ENCODE data around the gene PLA2G2E.

PLA2G2E gene

DNA sequence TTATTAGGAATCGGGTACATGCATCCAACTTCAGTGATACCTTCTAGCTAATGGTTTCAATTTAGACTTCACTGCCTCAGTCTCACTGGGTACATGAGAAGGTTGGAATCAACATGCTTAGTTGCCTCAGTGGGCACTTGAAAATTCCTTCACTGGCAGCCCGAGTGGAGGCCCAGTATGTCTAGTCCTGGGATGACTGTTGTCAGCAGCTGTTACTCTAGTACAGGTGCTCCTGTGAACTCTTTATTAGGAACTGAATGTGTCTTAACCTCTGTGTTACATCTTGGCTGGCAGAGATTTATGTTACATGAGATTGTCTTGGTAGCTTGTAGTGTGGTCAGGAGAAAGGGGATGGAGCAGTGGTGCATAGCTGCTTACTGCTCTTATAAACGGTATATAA is 13.4 kb downstream of the PLA2G2E start:
- in situ Hi-C loops (cut with MboI; ENCODE audit: low pct_unique_long_range_greater_than_20kb, low sequenced_read_pairs, unreplicated experiment), result loop anchor here (25.0 kb wide), 1 partner anchor 227 kb away; the partner anchor contains the start of gene PLA2G2F
- DNase-seq (ENCODE audit: low spot score), result no peak
- TF ChIP-seq, protein P1, sequence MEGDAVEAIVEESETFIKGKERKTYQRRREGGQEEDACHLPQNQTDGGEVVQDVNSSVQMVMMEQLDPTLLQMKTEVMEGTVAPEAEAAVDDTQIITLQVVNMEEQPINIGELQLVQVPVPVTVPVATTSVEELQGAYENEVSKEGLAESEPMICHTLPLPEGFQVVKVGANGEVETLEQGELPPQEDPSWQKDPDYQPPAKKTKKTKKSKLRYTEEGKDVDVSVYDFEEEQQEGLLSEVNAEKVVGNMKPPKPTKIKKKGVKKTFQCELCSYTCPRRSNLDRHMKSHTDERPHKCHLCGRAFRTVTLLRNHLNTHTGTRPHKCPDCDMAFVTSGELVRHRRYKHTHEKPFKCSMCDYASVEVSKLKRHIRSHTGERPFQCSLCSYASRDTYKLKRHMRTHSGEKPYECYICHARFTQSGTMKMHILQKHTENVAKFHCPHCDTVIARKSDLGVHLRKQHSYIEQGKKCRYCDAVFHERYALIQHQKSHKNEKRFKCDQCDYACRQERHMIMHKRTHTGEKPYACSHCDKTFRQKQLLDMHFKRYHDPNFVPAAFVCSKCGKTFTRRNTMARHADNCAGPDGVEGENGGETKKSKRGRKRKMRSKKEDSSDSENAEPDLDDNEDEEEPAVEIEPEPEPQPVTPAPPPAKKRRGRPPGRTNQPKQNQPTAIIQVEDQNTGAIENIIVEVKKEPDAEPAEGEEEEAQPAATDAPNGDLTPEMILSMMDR (IDR thresholded peaks at IDR 0.05; ENCODE audit: extremely low read depth, insufficient read depth, missing control alignments), result no peak

DNA sequence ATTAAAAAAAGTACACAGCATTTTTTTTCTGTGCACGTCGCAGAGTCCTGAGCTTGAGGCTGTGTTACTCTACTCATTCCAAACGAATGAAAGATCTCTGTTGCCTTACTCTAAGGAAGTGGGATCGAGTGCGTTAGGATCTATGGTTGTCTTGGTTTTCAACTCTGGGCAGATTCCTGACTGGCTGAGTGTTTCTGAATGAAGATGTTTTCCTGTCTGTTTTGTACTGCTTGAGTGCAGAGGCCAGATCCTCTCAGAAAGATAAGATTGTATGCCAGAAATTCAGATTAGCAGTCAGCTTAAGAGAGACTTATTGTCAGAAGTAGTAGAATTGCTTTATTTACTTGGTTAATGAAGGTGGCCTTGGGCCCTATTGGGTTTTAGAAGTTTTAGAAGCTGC is 14.0 kb downstream of the PLA2G2E start:
- in situ Hi-C loops (cut with MboI; ENCODE audit: low pct_unique_long_range_greater_than_20kb, low sequenced_read_pairs, unreplicated experiment), result loop anchor here (25.0 kb wide), 1 partner anchor 228 kb away; the partner anchor contains the start of gene PLA2G2F
- TF ChIP-seq, protein P1 (IDR thresholded peaks at IDR 0.05; ENCODE audit: extremely low read depth, insufficient read depth, missing control alignments), result no peak
- no peak for DNase-seq (ENCODE audit: low spot score)

GRCh38 chr1:19907456-19907855 is 16.0 kb downstream of the PLA2G2E start:
- in situ Hi-C loops (cut with MboI; ENCODE audit: low pct_unique_long_range_greater_than_20kb, low sequenced_read_pairs, unreplicated experiment), result loop anchor here (25.0 kb wide), 1 partner anchor 230 kb away; the partner anchor contains the start of gene PLA2G2F
- TF ChIP-seq, protein P1 (IDR thresholded peaks at IDR 0.05; ENCODE audit: extremely low read depth, insufficient read depth, missing control alignments), result no peak
- no peak for DNase-seq (ENCODE audit: low spot score)

GRCh38 chr1:19903621-19904020 is 19.8 kb downstream of the PLA2G2E start:
- in situ Hi-C loops (cut with MboI; ENCODE audit: low pct_unique_long_range_greater_than_20kb, low sequenced_read_pairs, unreplicated experiment), result loop anchor here (25.0 kb wide), 1 partner anchor 234 kb away; the partner anchor contains the start of gene PLA2G2F
- DNase-seq (ENCODE audit: low spot score), result no peak
- TF ChIP-seq, protein P1 (IDR thresholded peaks at IDR 0.05; ENCODE audit: extremely low read depth, insufficient read depth, missing control alignments), result no peak

- no peak for DNase-seq (ENCODE audit: low spot score)
- in situ Hi-C loops (cut with MboI; ENCODE audit: low pct_unique_long_range_greater_than_20kb, low sequenced_read_pairs, unreplicated experiment), result loop anchor here (25.0 kb wide), 1 partner anchor 236 kb away; the partner anchor contains the start of gene PLA2G2F
- TF ChIP-seq, protein P1 (IDR thresholded peaks at IDR 0.05; ENCODE audit: extremely low read depth, insufficient read depth, missing control alignments), result no peak
Observed at GRCh38 chr1:19901653-19902052, 21.8 kb downstream of the PLA2G2E start.

GRCh38 chr1:19894218-19894617 is 29.2 kb downstream of the PLA2G2E start:
- in situ Hi-C loops (cut with MboI; ENCODE audit: low pct_unique_long_range_greater_than_20kb, low sequenced_read_pairs, unreplicated experiment), result no loop called here
- TF ChIP-seq, protein P1 (IDR thresholded peaks at IDR 0.05; ENCODE audit: extremely low read depth, insufficient read depth, missing control alignments), result no peak
- DNase-seq (ENCODE audit: low spot score), result no peak
